Astrocyte (in vitro differentiated cells and primary cell): ENCODE data around the gene CDYL.

Source experiments
- EZH2 ChIP-seq: IDR thresholded peaks from 2 replicates; pipeline ENCODE4 v1.6.1; 2012; ENCODE audit warnings: mild to moderate bottlenecking, low read length, inconsistent platforms; ENCODE audit not compliant: insufficient read depth
- TF ChIP-seq, protein P1 (sequence below): IDR thresholded peaks from 2 replicates; pipeline ENCODE4 v1.5.1; 2011; ENCODE audit warnings: low read depth, mild to moderate bottlenecking, inconsistent platforms, low read length, moderate library complexity; ENCODE audit not compliant: insufficient read depth

DNA sequence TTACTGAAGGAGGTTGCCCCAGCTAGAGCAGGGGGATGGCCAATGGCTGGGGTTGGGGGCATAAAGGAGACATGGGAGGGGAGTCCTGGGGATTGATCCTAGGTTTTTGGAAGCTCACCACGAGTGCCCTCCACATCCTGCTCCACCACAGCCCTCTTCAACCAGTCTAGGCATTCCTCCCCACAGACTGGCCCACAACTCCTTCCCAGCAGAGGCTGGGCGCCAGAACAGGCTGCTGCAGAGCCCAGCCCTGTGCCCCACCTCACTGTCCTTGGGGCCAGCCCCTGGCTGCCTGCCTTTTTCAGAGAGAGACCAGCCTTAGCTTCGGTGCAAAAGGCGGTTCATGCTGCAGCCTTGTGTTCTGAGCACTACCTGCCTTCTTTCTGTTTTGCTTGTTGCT is 211.2 kb downstream of the CDYL start:
- TF ChIP-seq, protein P1, sequence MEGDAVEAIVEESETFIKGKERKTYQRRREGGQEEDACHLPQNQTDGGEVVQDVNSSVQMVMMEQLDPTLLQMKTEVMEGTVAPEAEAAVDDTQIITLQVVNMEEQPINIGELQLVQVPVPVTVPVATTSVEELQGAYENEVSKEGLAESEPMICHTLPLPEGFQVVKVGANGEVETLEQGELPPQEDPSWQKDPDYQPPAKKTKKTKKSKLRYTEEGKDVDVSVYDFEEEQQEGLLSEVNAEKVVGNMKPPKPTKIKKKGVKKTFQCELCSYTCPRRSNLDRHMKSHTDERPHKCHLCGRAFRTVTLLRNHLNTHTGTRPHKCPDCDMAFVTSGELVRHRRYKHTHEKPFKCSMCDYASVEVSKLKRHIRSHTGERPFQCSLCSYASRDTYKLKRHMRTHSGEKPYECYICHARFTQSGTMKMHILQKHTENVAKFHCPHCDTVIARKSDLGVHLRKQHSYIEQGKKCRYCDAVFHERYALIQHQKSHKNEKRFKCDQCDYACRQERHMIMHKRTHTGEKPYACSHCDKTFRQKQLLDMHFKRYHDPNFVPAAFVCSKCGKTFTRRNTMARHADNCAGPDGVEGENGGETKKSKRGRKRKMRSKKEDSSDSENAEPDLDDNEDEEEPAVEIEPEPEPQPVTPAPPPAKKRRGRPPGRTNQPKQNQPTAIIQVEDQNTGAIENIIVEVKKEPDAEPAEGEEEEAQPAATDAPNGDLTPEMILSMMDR: no peak
- TF ChIP-seq EZH2: no peak
